Left colon (tissue), 2 donors: ENCODE data around the gene RASAL2. TPM values are rescaled to one million over a fixed set of nuclear protein-coding genes. Genes with fewer than 3 reads are reported as not detected.
"Not testable (repeated sequence)": the region's sequence is repeated elsewhere in the genome, so short reads cannot be mapped to it uniquely, and the experiment has no call there.

Experiments
- ATAC-seq: fragments of 200-7000 bp; cut with Tn5 transposase; one replicate; pipeline ENCODE4 v1.9.1; 2020; ENCODE audit warnings: mild to moderate bottlenecking, moderate library complexity
- DNase-seq, 2 donors: peaks; one replicate each; pipeline ENCODE4 v3.0.0-alpha.2; 2020
- intact Hi-C, 2 donors: fragments of 100-400 bp; cut with DNase I in 1 of 2; cut with micrococcal nuclease in 1 of 2; formaldehyde crosslinking; loops; one replicate each; pipeline versions ENCODE4 v1.11.2 to v1.14.0; 2022; cut with DNase I, micrococcal nuclease
- total RNA-seq, 2 donors: library from RNA; stranded (reverse); fragmentation: NEBNext Ultra II Directional; extraction: Animal tissue kit (Norgen Biotek cat#: 25700); gene quantifications; one replicate each; pipeline ENCODE4 v1.2.1, GENCODE V29; 2021
- donor health status: DM: no; HTN: no; CAD: no.
- donor health status: DM: yes; HTN: yes; CAD: no.

The RASAL2 gene
- total RNA-seq, 2 donors from 2014 or later: 14.5 to 17.3 TPM

GRCh38 chr1:178192686-178193085 lies 98.8 kb downstream of the RASAL2 start:
- peak; percentile 19 to 41 for DNase-seq
- ATAC-seq: peak; percentile 99
- intact Hi-C loops: no loop called here

DNA sequence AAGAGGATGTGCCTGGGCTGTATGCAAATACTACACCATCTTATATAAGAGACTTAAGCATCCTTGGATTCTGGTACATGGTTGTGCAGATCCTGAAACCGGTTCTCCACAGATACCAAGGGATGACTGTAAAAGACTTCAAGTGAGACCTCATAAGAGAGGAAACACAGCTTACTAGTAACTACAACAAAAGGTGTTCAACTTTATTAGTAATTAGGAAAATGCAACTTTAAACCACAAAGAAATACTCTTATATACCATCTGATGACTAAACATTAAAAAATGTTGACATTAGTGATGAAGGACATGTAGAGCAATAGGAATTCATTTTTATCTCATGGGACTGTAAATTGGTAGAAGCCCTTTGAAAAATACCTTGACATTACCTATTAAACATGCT lies 102.7 kb downstream of the RASAL2 start:
- DNase-seq (no peak), ATAC-seq (no peak)
- intact Hi-C loops: no loop called here

DNA sequence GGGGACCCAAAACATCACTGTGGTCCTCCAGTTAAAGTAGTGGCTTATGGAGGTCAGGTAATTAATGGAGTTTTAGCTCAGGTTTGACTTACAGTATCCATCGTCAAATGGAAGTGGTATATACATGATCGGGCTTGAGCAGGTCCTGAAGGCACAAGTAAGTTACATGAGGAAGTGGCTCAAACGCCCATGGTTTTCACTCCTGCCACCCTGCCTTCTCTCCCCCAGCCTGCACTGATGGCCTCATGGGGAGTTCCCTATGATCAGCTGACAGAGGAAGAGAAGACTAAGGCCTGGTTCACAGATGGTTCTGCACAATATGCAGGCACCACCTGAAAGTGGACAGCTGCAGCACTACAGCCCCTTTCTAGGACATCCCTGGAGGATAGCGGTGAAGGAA lies 108.2 kb downstream of the RASAL2 start:
- ATAC-seq, intact Hi-C loops, DNase-seq: not testable (repeated sequence)

DNA sequence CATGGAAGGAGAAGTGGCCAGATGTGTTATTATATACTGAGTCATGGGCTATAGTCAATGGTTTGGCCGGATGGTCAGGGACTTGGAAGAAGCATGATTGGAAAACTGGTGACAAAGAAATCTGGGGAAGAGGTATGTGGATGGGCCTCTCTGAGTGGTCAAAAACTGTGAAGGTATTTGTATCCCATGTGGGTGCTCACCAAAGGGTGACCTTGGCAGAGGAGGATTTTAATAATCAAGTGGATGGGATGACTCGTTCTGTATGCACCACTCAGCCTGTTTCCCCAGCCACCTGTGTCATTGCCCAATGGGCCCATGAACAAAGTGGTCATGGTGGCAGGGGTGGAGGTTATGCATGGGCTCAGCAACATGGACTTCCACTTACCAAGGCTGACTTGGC lies 108.6 kb downstream of the RASAL2 start:
- intact Hi-C loops, ATAC-seq, DNase-seq: not testable (repeated sequence)

DNA sequence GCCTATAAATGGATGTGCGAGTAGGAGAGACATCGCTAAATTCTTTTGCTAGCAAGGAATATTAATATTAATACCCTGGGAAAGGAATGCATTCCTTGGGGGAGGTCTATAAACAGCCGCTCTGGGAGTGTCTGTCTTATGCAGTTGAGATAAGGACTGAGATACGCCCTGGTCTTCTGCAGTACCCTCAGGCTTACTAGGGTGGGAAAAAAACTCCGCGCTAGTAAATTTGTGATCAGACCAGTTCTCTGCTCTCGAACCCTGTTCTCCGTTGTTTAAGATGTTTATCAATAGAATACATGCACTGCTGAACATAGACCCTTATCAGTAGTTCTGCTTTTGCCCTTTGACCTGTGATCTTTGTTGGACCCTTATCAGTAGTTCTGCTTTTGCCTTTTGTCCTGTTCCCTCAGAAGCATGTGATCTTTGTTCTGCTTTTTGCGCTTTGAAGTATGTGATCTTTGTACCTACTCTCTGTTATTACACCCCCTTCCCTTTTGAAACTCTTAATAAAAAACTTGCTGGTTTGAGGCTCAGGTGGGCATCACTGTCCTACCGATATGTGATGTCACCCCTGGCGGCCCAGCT lies 114.5 kb downstream of the RASAL2 start:
- intact Hi-C loops, DNase-seq, ATAC-seq: not testable (repeated sequence)

- ATAC-seq: no peak
- DNase-seq: no peak
- intact Hi-C loops: no loop called here
Observed at GRCh38 chr1:178209935-178210334, 116.0 kb downstream of the RASAL2 start.

- no peak for ATAC-seq
- DNase-seq: no peak
- intact Hi-C loops: no loop called here
Observed at GRCh38 chr1:178218550-178218949, 124.6 kb downstream of the RASAL2 start.

DNA sequence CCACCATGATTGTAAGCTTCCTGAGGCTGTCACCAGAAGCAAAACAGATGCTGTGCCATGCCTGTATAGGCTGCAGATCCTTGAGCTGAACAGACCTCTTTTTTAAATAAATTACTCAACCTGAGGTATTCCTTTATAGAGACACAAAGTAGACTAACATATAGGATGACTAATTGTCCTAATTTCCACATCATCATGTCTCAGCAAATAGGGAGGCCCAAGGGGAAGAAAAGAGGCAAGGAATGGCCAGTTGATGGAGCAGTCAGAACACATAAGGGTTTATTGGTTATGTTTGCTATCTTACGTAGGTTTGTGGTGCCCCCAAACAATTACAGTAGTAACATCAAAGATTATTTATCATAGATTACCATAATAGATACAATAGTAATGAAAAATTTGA lies 126.2 kb downstream of the RASAL2 start:
- ATAC-seq: no peak
- intact Hi-C loops: no loop called here
- DNase-seq: no peak

- DNase-seq (no peak), ATAC-seq (no peak)
- intact Hi-C loops: no loop called here
Observed at GRCh38 chr1:178223289-178223688, 129.4 kb downstream of the RASAL2 start.

DNA sequence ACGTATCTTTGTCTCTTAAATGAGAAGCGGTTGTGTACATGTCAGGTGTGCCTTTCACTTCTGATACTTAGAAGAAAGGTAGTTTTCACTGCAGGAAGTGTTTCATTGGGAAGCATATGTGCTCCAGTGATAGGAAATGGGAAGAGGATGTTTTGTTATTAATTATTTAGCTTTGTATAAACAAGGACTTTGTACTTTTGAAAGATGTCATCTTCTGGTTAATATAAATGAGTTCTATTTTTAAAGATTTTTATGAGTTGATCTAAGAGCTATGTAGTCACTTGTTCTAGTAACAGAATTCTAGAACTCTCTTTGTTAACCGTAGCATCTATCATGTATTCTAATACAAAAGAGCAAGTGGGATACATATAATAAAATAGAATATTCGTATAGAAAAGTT lies 130.5 kb downstream of the RASAL2 start:
- ATAC-seq (no peak), DNase-seq (no peak)
- intact Hi-C loops: no loop called here

GRCh38 chr1:178230881-178231409 lies 137.0 kb downstream of the RASAL2 start:
- ATAC-seq (no peak), DNase-seq (no peak)
- intact Hi-C loops: no loop called here

- ATAC-seq: no peak
- intact Hi-C loops: no loop called here
Observed at GRCh38 chr1:178232108-178232507, 138.2 kb downstream of the RASAL2 start.

GRCh38 chr1:178232949-178233348 lies 139.0 kb downstream of the RASAL2 start:
- no peak for DNase-seq
- intact Hi-C loops: no loop called here
- ATAC-seq: no peak

More at GRCh38 chr1:178232108-178232507, 138.2 kb downstream of the RASAL2 start:
- no peak for DNase-seq

- intact Hi-C loops: no loop called here
- ATAC-seq: no peak
- DNase-seq: no peak
Observed at GRCh38 chr1:178237121-178237520, 143.2 kb downstream of the RASAL2 start.

DNA sequence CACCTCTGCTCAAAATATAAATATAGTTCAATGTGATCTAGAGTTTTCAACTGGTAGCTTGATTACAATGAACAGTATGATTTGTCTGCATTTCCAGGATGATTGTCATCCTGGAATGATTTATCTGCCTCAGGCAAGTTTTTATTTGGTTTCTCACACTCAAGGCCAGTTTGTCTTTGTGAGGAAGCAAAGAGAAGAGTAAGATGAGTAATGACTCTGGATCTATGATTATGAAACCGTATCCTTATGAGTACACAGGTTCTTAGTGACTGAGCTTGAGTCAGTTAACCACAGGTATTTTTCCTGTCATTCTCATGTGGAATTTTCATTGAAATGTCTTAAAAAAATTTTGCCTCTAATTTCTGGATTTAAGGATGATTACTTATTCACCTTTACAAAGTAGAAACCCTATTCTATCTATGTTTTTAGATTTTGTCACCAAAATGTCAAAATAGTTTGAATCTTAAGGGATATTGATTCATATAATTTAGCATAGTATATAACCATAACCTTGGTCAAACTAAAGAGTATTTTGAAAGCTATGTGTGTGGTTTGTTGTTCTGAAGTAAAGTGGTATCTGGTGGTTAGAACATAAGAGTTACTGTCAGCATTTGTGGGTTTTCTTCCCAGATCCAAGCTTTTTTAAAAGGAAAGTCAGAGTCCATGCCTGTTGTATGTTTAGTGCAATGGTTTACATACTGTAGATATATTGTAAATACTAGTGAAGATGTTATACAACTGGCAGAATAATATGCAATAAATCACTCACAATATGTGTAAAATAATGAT lies 145.0 kb downstream of the RASAL2 start:
- intact Hi-C loops: no loop called here
- ATAC-seq (no peak), DNase-seq (no peak)

DNA sequence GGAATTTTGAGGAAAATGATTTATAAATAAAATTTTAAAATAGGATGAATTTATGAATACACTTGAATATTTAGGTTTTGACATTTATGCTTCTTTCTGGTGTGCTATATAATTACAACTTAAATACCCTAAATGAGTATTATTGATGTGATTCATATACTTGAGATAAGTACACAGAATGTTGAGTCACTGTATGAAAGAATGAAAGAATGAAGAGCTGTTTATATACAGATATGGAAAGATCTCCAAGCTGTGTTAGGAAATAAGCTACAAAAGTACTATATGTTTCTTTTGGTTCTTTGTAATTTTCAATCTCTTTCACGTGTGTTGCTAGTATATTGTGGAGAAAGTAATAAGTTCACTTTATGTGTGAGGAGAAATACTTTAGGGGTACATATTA lies 147.2 kb downstream of the RASAL2 start:
- DNase-seq (no peak), ATAC-seq (no peak)
- intact Hi-C loops: no loop called here

DNA sequence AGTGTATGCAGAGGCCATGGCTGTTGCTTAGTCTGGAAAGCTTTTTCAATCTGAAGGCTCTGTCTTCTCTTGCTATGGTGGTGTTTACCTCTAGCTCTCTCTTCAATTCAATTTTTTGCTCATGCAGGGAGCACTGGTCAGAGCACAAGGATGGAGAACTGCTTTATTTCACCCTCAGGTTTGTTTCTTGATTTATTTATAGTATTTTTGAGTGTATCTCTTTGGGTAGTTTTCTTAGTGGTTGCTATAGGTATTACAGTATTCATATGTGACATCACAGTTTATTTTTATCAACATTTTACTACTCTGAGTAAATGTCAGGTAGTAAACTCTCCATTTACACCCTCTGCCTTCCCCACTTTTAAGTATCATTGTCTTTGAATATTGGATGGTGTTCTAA lies 147.9 kb downstream of the RASAL2 start:
- no peak for DNase-seq
- ATAC-seq: no peak
- intact Hi-C loops: no loop called here

GRCh38 chr1:178243119-178243518 lies 149.2 kb downstream of the RASAL2 start:
- ATAC-seq: no peak
- intact Hi-C loops: no loop called here
- no peak for DNase-seq

GRCh38 chr1:178243890-178244289 lies 150.0 kb downstream of the RASAL2 start:
- DNase-seq: no peak
- ATAC-seq: no peak
- intact Hi-C loops: no loop called here

DNA sequence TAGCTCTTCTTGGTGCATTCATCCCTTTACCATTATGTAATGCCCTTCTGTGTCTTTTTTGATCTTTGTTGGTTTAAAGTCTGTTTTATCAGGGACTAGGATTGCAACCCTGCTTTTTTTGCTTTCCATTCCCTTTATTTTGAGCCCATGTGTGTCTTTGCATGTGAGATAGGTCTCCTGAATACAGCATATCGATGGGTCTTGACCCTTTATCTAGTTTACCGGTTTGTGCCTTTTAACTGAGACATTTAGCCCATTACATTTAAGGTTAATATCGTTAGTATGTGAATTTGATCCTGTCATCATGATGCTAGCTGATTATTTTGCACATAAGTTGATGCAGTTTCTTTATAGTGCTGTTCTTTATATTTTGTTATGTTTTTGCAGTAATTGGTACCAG lies 154.4 kb downstream of the RASAL2 start:
- intact Hi-C loops, DNase-seq, ATAC-seq: not testable (repeated sequence)
